Stimulated activated CD4-positive, alpha-beta T cell treated with anti-CD3 and anti-CD28 coated beads, Interleukin-15, amount 100 ng/mL, for 24 hours (primary cell): Measurements from ENCODE around the gene OR13C8.
"Not testable (repeated sequence)": the region's sequence is repeated elsewhere in the genome, so short reads cannot be mapped to it uniquely, and the experiment has no call there.

Experiments used
- DNase-seq: peaks from one replicate; pipeline ENCODE4 v3.0.0-alpha.2; 2020

The OR13C8 gene, protein sequence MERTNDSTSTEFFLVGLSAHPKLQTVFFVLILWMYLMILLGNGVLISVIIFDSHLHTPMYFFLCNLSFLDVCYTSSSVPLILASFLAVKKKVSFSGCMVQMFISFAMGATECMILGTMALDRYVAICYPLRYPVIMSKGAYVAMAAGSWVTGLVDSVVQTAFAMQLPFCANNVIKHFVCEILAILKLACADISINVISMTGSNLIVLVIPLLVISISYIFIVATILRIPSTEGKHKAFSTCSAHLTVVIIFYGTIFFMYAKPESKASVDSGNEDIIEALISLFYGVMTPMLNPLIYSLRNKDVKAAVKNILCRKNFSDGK

DNA sequence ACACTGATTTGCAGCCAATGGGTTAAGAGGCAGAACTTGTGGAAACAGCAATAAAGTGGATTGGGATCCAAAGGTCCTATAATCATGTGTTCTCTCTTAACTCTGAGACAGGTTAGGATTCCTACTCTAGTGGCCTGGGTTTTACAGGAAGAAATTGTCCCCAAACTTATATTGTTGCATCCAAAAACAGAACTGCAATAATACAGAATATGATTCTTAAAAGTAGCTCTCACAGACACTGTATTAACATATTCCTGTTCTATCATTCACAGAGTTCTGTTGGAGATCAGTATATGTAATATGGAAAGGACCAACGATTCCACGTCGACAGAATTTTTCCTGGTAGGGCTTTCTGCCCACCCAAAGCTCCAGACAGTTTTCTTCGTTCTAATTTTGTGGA is at the start of gene OR13C8:
TSS of gene OR13C8 (plus strand) at position 301 of the 400 bp plus-strand sequence. CDS start at position 301, 0 bp downstream.
- no peak for DNase-seq

DNA sequence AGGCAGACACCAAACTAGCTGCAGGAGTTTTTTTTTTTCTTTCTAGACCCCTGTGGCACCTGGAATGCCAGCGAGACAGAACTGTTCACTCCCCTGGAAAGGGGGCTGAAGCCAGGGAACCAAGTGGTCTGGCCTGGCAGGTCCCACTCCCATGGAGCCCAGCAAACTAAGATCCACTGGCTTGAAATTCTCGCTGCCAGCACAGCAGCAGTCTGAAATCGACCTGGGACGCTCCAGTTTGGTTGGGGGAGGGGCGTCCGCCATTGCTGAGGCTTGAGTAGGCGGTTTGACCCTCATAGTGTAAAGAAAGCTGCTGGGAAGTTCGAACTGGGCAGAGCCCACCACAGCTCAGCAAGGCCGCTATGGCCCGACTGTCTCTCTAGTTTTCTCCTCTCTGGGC is 48.7 kb upstream of the OR13C8 start:
- not testable (repeated sequence) for DNase-seq

DNA sequence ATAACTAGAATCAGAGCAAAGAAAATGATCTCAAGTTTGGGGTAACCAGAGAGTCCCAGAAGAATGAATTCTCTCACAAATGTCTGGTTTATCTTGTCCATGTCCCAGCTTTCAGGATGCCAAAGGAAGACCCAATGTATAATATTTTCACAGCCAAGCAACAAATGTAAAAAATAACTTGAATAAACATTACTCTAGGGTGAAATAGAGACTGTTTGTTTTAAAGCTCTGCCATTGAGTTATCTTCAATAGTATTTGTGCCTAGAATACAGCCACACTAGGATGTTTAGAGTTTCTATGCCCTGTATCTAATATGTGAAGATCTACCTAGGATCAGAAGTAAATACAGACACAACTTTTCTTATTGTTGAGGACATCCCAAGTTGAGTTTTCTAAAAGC is 41.9 kb upstream of the OR13C8 start, which contains the start of gene OR13C4:
TSS of gene OR13C4 (minus strand) at position 101 of the 400 bp plus-strand sequence. CDS start at position 101, 0 bp downstream.
- DNase-seq, result no peak

- no peak for DNase-seq
Observed at GRCh38 chr9:104536756-104537155, 32.2 kb upstream of the OR13C8 start, which contains the start of gene OR13C3. TSS of gene OR13C3 (minus strand) at chr9:104536856. CDS start at chr9:104536723, 133 bp downstream.

GRCh38 chr9:104539275-104539674 is 29.7 kb upstream of the OR13C8 start:
- no peak for DNase-seq

- no peak for DNase-seq
Observed at GRCh38 chr9:104544644-104545043, 24.3 kb upstream of the OR13C8 start.

- DNase-seq, result no peak
Observed at GRCh38 chr9:104553261-104553660, 15.7 kb upstream of the OR13C8 start.

DNA sequence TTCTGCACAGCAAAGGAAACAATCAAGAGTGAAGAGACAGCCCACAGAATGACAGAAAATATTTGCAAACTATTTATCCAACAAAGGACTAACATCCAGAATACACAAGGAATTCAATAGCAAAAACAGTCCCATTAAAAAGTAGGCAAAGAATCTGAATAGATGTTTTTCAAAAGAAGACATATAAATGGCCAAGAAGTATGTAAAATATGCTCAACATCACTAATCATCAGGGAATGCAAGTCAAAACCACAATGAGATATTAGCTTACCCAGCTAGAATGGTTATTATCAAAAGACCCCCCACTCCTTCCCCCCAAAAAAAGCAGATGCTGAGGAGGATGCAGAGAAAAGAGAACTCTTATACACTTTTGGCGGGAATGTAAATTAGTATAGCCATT is 13.4 kb upstream of the OR13C8 start:
- DNase-seq, result no peak

DNA sequence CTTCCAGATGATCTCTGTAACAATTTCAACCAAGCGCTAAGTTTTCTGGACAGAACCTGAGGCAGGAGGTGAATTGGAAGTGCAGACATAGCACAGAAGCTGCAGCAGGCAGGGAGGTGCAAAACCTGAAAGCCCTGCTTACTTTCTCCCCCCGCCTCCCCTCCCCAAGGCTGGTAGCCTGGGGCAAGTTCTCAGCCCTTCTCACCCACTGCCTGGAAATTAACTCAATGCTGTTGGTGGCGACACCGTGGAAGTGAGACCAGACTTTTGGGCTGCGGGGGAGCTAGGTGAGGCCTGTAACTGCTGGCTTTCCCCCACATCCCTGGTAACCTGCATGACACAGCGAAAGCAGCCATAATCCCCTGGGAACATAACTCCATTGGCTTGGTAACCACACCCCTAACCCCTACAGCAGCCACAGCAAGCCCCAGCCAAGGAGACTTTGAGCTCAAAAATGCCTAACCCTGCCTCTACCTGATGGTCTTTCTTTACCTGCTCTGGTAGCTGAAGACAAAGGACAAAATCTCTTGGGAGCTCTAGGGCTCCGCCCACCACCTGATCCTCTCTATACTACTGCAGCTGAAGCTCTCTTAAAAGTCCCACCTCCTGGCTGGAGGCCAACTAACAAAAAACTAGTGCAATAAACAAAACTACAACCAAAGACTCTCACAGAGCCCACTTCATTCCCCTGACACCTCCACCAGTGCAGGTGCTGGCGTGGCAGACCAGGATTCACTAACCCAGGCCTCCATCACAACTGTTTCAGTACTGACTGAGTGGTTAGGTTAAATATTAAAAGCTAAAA is 11.9 kb upstream of the OR13C8 start:
- no peak for DNase-seq

DNA sequence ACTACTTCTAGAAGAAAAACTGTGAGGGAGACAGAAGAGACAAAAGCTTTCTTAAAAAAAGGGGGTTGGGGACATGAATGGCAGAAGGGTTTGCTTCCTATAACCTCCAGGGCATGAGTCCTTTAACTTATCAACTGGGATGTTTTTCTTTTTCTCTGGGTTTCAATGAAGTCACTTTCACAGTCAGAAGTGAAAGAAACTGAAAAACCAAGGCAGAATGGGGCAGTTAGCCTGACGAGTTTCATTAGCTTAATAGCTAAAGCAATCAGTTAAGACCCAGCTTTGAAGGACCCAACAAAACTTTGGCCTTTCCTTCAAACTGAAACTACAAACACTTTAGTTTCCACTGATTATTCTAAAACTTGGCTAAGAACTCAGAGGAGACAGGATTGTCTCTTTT is 4.6 kb upstream of the OR13C8 start:
- DNase-seq, result no peak

- no peak for DNase-seq
Observed at GRCh38 chr9:104572612-104573011, 3.6 kb downstream of the OR13C8 start.

DNA sequence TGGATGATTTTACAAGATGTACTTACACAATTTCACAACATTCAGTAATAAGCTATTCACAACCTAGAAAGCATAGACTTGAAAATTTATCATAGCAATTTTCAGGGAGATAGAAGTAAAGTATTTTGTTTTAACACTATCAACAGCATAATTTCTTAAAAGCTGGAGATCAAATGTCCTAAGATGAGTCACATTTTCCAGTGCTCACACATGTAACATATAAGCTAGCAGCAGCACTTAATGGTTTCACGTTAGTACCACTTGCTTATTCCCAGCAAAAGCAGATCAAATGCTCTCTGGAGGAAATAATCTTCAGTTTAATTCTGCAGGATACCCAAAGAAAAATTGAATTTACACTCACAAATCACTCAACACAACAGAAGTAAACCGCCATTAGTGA is 6.5 kb downstream of the OR13C8 start:
- DNase-seq, result no peak

DNA sequence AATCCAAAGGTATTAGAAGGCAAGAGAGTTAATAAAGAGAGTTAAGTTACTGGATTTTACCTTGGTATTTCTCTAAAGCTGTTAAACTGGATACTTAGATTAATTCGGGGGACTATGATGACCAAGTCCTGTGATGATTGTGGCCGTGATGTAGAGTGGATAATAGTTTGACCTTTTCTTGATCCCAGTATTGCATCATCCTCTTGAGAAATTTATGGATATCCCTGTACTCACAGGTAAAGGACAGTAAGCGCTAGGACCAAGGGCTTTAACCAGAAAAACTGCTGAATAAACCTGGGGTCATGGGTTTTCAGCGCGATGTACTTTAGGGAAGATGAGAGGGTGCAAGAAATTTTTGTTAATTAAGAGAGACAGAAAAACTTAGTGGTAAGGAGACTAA is 8.3 kb downstream of the OR13C8 start:
- no peak for DNase-seq

- no peak for DNase-seq
Observed at GRCh38 chr9:104580562-104580961, 11.6 kb downstream of the OR13C8 start.

DNA sequence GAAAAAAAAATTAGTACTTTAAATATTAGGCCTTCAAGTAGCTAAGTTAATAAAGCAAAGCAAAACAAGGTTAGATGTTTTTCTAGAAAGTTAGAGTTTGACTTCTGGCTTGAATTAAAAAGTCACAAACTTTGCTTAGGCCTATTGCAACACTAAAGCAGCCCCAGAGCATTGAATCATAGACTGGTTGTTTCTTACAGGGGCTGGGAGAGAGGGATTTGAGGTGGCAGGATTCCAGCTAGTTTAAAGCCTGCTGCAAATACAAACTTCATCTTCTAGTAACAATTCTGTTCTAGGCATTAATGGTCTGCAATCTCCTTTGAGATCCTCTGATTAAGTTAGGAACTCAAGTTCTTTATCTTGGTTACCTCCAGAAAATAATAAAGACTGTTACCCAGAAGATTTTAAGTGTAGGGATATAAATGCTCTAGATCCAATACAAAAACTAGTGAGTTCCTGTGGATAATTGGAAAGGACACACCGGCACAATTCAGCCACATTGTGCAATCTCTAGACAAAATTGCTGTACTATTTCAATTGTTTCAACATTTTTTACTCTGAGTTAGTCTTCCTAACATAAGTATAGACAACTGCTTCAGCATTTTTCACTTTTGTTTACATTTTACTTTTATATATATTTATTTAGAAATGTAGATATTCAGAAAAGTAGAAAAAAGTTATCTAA is 17.7 kb downstream of the OR13C8 start:
- no peak for DNase-seq

DNA sequence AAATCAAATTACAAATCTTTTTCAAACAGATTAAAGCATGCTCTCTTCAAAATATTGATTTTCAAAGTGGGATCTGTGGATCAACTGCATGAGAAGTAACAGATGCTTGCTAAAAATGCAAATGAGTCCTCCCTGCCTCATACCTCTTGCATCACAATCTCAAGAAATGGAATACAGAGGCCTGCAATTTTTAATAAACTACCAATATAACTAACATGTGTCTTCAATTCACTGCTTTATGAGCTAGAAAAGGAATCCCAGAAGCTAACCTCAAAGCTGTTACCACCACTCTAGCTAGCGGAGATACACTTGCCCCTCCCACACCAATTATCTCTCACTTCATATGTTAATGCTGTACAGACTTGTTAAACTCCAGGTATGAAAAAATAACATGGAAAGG is 20.7 kb downstream of the OR13C8 start:
- DNase-seq, result no peak

GRCh38 chr9:104598749-104599148 is 29.8 kb downstream of the OR13C8 start:
- DNase-seq, result not testable (repeated sequence)

DNA sequence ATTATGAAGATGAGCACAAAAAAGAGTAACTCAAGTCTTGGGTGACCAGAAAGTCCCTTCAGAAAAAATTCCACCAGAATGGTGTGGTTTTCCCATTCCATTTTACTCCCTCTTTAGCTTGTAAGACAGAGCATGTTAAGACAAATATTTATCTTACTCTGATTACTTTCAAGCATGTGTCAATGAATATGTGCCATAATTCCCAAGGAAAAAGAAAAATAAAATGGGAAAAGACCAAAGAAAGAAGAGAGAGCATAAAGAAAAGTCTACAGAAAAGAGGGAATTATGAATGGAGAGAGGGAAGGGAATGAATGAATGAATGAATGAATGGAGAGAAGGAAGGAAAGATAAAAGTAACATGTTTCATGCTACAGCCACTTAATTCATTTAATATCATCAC is 30.3 kb downstream of the OR13C8 start, which contains the start of gene OR13C5:
TSS of gene OR13C5 (minus strand) at position 101 of the 400 bp plus-strand sequence. CDS start at position 101, 0 bp downstream.
- DNase-seq, result not testable (repeated sequence)

DNA sequence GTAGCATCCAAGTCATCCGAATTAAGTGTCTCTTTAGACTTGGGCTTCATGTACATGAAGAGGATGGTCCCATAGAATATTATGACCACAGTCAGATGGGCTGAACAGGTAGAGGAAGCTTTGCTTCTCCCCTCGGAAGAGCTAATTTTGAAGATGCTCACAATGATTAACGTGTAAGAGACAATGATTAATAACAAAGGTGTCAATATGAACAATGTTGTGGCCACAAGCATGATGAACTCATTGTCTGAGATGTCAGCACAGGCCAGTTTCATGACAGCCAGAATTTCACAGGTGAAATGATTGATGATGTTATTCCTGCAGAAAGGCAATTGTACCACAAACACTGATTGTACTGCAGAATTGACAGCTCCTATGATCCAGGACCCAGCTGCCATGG is 35.8 kb downstream of the OR13C8 start:
- no peak for DNase-seq

- DNase-seq, result not testable (repeated sequence)
Observed at GRCh38 chr9:104605527-104605926, 36.6 kb downstream of the OR13C8 start, which contains the start of gene OR13C2. TSS of gene OR13C2 (minus strand) at chr9:104605627. CDS start at chr9:104605627, 0 bp downstream.

- DNase-seq, result no peak
Observed at GRCh38 chr9:104606152-104606551, 37.2 kb downstream of the OR13C8 start.

- DNase-seq, result no peak
Observed at GRCh38 chr9:104608336-104608735, 39.4 kb downstream of the OR13C8 start.

DNA sequence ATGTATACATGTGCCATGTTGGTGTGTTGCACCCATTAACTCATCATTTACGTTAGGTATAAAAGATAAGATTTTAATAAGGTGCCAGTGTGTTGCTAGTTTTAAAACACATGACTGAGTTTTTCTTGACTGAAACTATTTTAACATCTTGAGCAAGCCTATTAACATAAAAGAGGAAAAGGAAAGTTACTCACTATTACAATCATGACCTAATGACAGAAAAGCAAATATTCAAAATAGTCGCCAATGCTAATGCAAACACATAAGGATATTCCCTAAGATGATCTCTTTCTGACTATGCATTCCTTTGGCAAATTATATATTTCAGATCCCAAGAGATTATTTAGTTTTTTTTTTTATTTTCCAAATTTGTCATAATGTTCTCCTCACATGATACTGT is 42.2 kb downstream of the OR13C8 start:
- DNase-seq, result no peak
